HepG2 (cell line): Measurements from ENCODE around the gene NR5A2. TPM values are rescaled to one million over a fixed set of nuclear protein-coding genes. Genes with fewer than 3 reads are reported as not detected.

Experiments
- ATAC-seq: fragments of 200-7000 bp; cut with Tn5 transposase; 3 replicates; pipeline ENCODE4 v1.9.1; 2020; ENCODE audit warnings: mild to moderate bottlenecking, moderate library complexity
- BruUV-seq: library from RNA; stranded (reverse); fragments of 400-500 nt; replicated peaks from 2 replicates; lab custom pipeline; 2021; lab: Mats Ljungman, UMichigan
- CTCF ChIA-PET: fragments of 300-600 bp; formaldehyde crosslinking; extraction: SDS; loops from one replicate; lab custom pipeline; 2021; ENCODE audit warnings: low total read pairs, inconsistent platforms, low intra/inter-chr PET ratio; lab: Yijun Ruan, JAX
- POLR2A ChIA-PET: fragments of 350-600 bp; sonication (Branson Sonifier 250); formaldehyde crosslinking; loops from one replicate; lab custom pipeline; 2020; ENCODE audit warnings: antibody characterized with exemption, inconsistent platforms; lab: Yijun Ruan, JAX
- DNase-seq: peaks from one replicate; pipeline ENCODE4 v3.0.0-alpha.2; 2015; ENCODE audit warnings: low spot score
- FAIRE-seq: peaks from 3 replicates; lab custom pipeline; 2011; peaks lifted over from hg19 to GRCh38; lab: Jason Lieb, UNC
- H2AFZ ChIP-seq: one replicate; pipeline ENCODE4 v1.6.1; 2011; ENCODE audit warnings: low read length, inconsistent platforms
- H3K27ac ChIP-seq: fragments of 300-600 bp; 3 replicates; pipeline ENCODE4 v1.8.0; 2011; ENCODE audit warnings: mixed run types, mild to moderate bottlenecking, mixed read lengths, low read length, inconsistent platforms; ENCODE audit not compliant: insufficient read depth; ENCODE audit errors: extremely low read length
- H3K27me3 ChIP-seq, 2 experiments: fragments of 200-600 bp in 1 of 2; 2 replicates in 1 of 2; 3 replicates in 1 of 2; pipeline versions ENCODE4 v1.6.0 to v1.8.0; 2011; ENCODE audit warnings: low read length in 2 of 2, mild to moderate bottlenecking in 2 of 2, moderate library complexity in 2 of 2, inconsistent platforms in 1 of 2; ENCODE audit not compliant: insufficient read depth in 2 of 2, control insufficient read depth in 1 of 2
- H3K36me3 ChIP-seq, 2 experiments: fragments of 200-600 bp in 1 of 2; replicated peaks in 1 of 2; 2 replicates in 1 of 2; 3 replicates in 1 of 2; pipeline versions ENCODE4 v1.5.1 to v1.8.0; 2011; ENCODE audit warnings: low read length in 2 of 2, inconsistent platforms in 1 of 2; ENCODE audit not compliant: insufficient read depth in 2 of 2, control insufficient read depth in 1 of 2
- H3K4me1 ChIP-seq: 2 replicates; pipeline ENCODE4 v1.5.1; 2012; ENCODE audit warnings: low read length, inconsistent platforms; ENCODE audit not compliant: insufficient read depth
- H3K4me2 ChIP-seq: 2 replicates; pipeline ENCODE4 v1.6.0; 2011; ENCODE audit warnings: low read depth, low read length, inconsistent platforms
- H3K4me3 ChIP-seq, 3 experiments: fragments of 200-600 bp in 1 of 3; sonication (generic), shearing (Covaris generic) in 1 of 3; replicated peaks in 1 of 3; 2 replicates each; pipeline ENCODE4 v1.5.1; 2011 to 2016; ENCODE audit warnings: low read length in 3 of 3, inconsistent platforms in 2 of 3, low read depth in 2 of 3, mild to moderate bottlenecking in 2 of 3, control low read depth in 1 of 3, mixed read lengths in 1 of 3; ENCODE audit not compliant: insufficient read depth in 1 of 3
- H3K79me2 ChIP-seq: one replicate; pipeline ENCODE4 v1.6.1; 2011; ENCODE audit warnings: low read length, inconsistent platforms; ENCODE audit not compliant: insufficient read depth
- H3K9ac ChIP-seq: 2 replicates; pipeline ENCODE4 v1.6.0; 2011; ENCODE audit warnings: mild to moderate bottlenecking, low read depth, low read length, inconsistent platforms; ENCODE audit not compliant: insufficient read depth
- H3K9me3 ChIP-seq: 2 replicates; pipeline ENCODE4 v1.5.1; 2012; ENCODE audit warnings: mild to moderate bottlenecking, low read length
- H4K20me1 ChIP-seq: 2 replicates; pipeline ENCODE4 v1.6.0; 2011; ENCODE audit warnings: inconsistent platforms, mild to moderate bottlenecking, low read length, moderate library complexity; ENCODE audit not compliant: insufficient read depth
- CAMTA2 ChIP-seq: sonication (generic); formaldehyde crosslinking; IDR thresholded peaks from 2 replicates; pipeline ENCODE4 v1.4.0; 2020; ENCODE audit warnings: mild to moderate bottlenecking, missing genetic modification reagents, borderline replicate concordance
- MEIS2 ChIP-seq: sonication (generic); formaldehyde crosslinking; IDR thresholded peaks from 2 replicates; pipeline ENCODE4 v1.9.0; 2021; ENCODE audit warnings: mild to moderate bottlenecking, missing genetic modification reagents
- NR2F1 ChIP-seq, 2 experiments: fragments of 450-650 bp in 1 of 2; formaldehyde crosslinking in 1 of 2; IDR thresholded peaks; 2 replicates each; pipeline versions ENCODE4 v1.5.0 to v1.6.1; 2016 to 2020; ENCODE audit warnings: mild to moderate bottlenecking in 1 of 2, missing compliant biosample characterization in 1 of 2, missing genetic modification reagents in 1 of 2, moderate library complexity in 1 of 2
- NRL ChIP-seq: sonication (generic); formaldehyde crosslinking; IDR thresholded peaks from 2 replicates; pipeline ENCODE4 v1.5.0; 2020; ENCODE audit warnings: missing genetic modification reagents, mild to moderate bottlenecking, moderate library complexity, borderline replicate concordance
- POLR2G ChIP-seq: fragments of 200-400 bp; formaldehyde crosslinking; IDR thresholded peaks from 2 replicates; pipeline ENCODE4 v1.6.1; 2018; ENCODE audit warnings: mild to moderate bottlenecking, low read depth, low read length, moderate library complexity
- PPARG ChIP-seq: conservative IDR thresholded peaks from 2 replicates; pipeline ENCODE4 v1.6.1; 2016; ENCODE audit warnings: missing biosample characterization, missing genetic modification reagents
- SKI ChIP-seq: fragments of 450-650 bp; IDR thresholded peaks from one replicate; pipeline ENCODE4 v1.6.1; 2018; ENCODE audit warnings: mild to moderate bottlenecking; ENCODE audit not compliant: partially characterized antibody
- ZNF30 ChIP-seq: sonication (generic); formaldehyde crosslinking; IDR thresholded peaks from 2 replicates; pipeline ENCODE4 v1.5.0; 2020; ENCODE audit warnings: mild to moderate bottlenecking, missing genetic modification reagents
- ZNF577 ChIP-seq: sonication (generic); formaldehyde crosslinking; IDR thresholded peaks from 2 replicates; pipeline ENCODE4 v1.4.0; 2020; ENCODE audit warnings: mild to moderate bottlenecking, low read depth, missing genetic modification reagents, borderline replicate concordance
- ZNF605 ChIP-seq: sonication (generic); formaldehyde crosslinking; IDR thresholded peaks from 2 replicates; pipeline ENCODE4 v1.8.0; 2022; ENCODE audit warnings: mild to moderate bottlenecking, missing genetic modification reagents
- WGBS: methylation state at CpG from one replicate; pipeline ENCODE4 v1.1.6; 2017; ENCODE audit warnings: low lambda C conversion rate; 5-methylcytosine and 5-hydroxymethylcytosine counted together
- in situ Hi-C: cut with HindIII; loops from 2 replicates; pipeline ENCODE4 v1.10.0; 2017; ENCODE audit warnings: low pct_unique_long_range_greater_than_20kb; ENCODE audit not compliant: extremely low pct_ligation_motif_present
- intact Hi-C: fragments of 100-400 bp; cut with micrococcal nuclease; formaldehyde crosslinking; loops from one replicate; pipeline ENCODE4 v1.10.0; 2022; ENCODE audit not compliant: unreplicated experiment
- polyA plus RNA-seq, 8 experiments: library from polyadenylated mRNA; depleted of rRNA in 3 of 8; stranded (reverse) in 7 of 8; unstranded in 1 of 8; fragments of >200 nt; fragmentation: Illumina TruSeq in 4 of 8; extraction: Trizol in 4 of 8; gene quantifications; 2 replicates each; pipeline versions ENCODE4 v1.2.1 to v1.2.3, GENCODE V29; 2011 to 2016; ENCODE audit warnings: low read depth in 4 of 8, missing spikeins in 1 of 8, mixed read lengths in 1 of 8; ENCODE audit not compliant: insufficient read depth in 1 of 8
- total RNA-seq, 5 experiments: library from RNA; depleted of rRNA; stranded (reverse); fragments of >200 nt; fragmentation: Illumina TruSeq; extraction: Trizol; gene quantifications; 2 replicates each; pipeline ENCODE4 v1.2.3, GENCODE V29; 2016; ENCODE audit warnings: low read depth in 1 of 5
- TF ChIP-seq, protein P1 (sequence below): fragments of 450-650 bp; IDR thresholded peaks from 2 replicates; pipeline ENCODE4 v1.6.1; 2016
- TF ChIP-seq, protein P2 (sequence below), 2 experiments: sonication (generic) in 1 of 2; formaldehyde crosslinking in 1 of 2; IDR thresholded peaks; 2 replicates each; pipeline versions ENCODE4 v1.6.1 to v1.9.0; 2014 to 2022; ENCODE audit warnings: antibody characterized with exemption in 1 of 2, borderline replicate concordance in 1 of 2, inconsistent platforms in 1 of 2, low read depth in 1 of 2, missing genetic modification reagents in 1 of 2
- TF ChIP-seq, protein P3 (sequence below): sonication (generic); formaldehyde crosslinking; IDR thresholded peaks from 2 replicates; pipeline ENCODE4 v1.4.0; 2020; ENCODE audit warnings: missing genetic modification reagents

NR5A2 gene
- total and polyA plus RNA-seq, 2 of the 13 experiments (the other 11 are each of a cell fraction or from before 2014, with no cell fraction given), result 0.24 to 2.8 TPM

DNA sequence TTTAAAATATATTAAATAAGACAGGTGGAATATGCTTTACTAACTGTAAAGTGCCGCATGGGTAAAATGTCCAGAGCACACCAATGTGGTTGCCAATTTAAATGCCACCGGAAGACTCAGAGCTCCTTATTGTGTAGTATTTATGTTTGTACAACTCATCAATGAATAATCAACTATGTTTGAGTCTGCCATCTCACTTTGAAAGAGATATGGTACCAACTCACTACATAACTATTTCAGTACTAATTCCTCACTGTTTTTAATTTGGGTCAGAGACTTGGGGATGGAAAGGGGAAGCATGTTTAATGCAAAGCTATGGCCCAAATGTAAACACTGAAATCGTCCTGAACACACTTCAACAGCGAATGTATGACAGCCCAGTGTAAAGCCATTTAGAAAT, 144.8 kb downstream of the NR5A2 start:
- Histone ChIP-seq H2AFZ (no peak overlapping the region), H3K4me1 (no peaks in the 10 kb centered on the region), H3K9ac (no peak overlapping the region), H3K9me3 (no peaks in the 10 kb centered on the region), H4K20me1 (no peaks in the 10 kb centered on the region), H3K4me3 (no peak overlapping the region), H3K36me3 (no peaks in the 10 kb centered on the region), H3K27me3 (no peaks in the 10 kb centered on the region), H3K27ac (no peak overlapping the region), H3K79me2 (no peaks in the 10 kb centered on the region), H3K4me2 (no peak overlapping the region)
- ChIA-PET CTCF (no interaction called here), POLR2A (no interaction called here)
- DNase-seq, result no peak
- WGBS, result 57% methylated on average over 4 of the region's 4 CpGs
- no peak for FAIRE-seq
- intact Hi-C loops (no loop called here), in situ Hi-C loops (no loop called here)
- ATAC-seq, result no peak
- no TSS peak for BruUV-seq
- no peak for TF ChIP-seq ZNF577 (CRISPR knock-in tag)
- TF ChIP-seq NRL (CRISPR knock-in tag), result no peak
- no peak for TF ChIP-seq ZNF605 (CRISPR knock-in tag)
- no peak for TF ChIP-seq NR2F1 (CRISPR knock-in tag; IDR thresholded peaks at IDR 0.05)
- TF ChIP-seq, protein P1, sequence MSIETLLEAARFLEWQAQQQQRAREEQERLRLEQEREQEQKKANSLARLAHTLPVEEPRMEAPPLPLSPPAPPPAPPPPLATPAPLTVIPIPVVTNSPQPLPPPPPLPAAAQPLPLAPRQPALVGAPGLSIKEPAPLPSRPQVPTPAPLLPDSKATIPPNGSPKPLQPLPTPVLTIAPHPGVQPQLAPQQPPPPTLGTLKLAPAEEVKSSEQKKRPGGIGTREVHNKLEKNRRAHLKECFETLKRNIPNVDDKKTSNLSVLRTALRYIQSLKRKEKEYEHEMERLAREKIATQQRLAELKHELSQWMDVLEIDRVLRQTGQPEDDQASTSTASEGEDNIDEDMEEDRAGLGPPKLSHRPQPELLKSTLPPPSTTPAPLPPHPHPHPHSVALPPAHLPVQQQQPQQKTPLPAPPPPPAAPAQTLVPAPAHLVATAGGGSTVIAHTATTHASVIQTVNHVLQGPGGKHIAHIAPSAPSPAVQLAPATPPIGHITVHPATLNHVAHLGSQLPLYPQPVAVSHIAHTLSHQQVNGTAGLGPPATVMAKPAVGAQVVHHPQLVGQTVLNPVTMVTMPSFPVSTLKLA, result no peak
- TF ChIP-seq SKI, result no peak
- no peak for TF ChIP-seq CAMTA2 (CRISPR knock-in tag)
- TF ChIP-seq, protein P2, sequence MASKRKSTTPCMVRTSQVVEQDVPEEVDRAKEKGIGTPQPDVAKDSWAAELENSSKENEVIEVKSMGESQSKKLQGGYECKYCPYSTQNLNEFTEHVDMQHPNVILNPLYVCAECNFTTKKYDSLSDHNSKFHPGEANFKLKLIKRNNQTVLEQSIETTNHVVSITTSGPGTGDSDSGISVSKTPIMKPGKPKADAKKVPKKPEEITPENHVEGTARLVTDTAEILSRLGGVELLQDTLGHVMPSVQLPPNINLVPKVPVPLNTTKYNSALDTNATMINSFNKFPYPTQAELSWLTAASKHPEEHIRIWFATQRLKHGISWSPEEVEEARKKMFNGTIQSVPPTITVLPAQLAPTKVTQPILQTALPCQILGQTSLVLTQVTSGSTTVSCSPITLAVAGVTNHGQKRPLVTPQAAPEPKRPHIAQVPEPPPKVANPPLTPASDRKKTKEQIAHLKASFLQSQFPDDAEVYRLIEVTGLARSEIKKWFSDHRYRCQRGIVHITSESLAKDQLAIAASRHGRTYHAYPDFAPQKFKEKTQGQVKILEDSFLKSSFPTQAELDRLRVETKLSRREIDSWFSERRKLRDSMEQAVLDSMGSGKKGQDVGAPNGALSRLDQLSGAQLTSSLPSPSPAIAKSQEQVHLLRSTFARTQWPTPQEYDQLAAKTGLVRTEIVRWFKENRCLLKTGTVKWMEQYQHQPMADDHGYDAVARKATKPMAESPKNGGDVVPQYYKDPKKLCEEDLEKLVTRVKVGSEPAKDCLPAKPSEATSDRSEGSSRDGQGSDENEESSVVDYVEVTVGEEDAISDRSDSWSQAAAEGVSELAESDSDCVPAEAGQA (IDR thresholded peaks at IDR 0.05; ENCODE audit: low read depth), result no peak
- TF ChIP-seq, protein P2 (CRISPR knock-in tag; IDR thresholded peaks at IDR 0.05; ENCODE audit: borderline replicate concordance), result no peak
- TF ChIP-seq POLR2G, result no peak
- TF ChIP-seq PPARG (CRISPR knock-in tag), result no peak
- TF ChIP-seq, protein P3, sequence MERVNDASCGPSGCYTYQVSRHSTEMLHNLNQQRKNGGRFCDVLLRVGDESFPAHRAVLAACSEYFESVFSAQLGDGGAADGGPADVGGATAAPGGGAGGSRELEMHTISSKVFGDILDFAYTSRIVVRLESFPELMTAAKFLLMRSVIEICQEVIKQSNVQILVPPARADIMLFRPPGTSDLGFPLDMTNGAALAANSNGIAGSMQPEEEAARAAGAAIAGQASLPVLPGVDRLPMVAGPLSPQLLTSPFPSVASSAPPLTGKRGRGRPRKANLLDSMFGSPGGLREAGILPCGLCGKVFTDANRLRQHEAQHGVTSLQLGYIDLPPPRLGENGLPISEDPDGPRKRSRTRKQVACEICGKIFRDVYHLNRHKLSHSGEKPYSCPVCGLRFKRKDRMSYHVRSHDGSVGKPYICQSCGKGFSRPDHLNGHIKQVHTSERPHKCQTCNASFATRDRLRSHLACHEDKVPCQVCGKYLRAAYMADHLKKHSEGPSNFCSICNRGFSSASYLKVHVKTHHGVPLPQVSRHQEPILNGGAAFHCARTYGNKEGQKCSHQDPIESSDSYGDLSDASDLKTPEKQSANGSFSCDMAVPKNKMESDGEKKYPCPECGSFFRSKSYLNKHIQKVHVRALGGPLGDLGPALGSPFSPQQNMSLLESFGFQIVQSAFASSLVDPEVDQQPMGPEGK (CRISPR knock-in tag), result no peak
- TF ChIP-seq MEIS2, result no peak
- no peak for TF ChIP-seq ZNF30 (CRISPR knock-in tag)
